Thymus (tissue), 11 donors: ENCODE measurements around the gene SMIM13. TPM values are rescaled to one million over a fixed set of nuclear protein-coding genes. Genes with fewer than 3 reads are reported as not detected.

Experiments used
- DNase-seq, 9 donors: peaks; one replicate each; pipeline ENCODE4 v3.0.0-alpha.2; 2013; ENCODE audit warnings: low spot score in 9 of 9, low read depth in 6 of 9, missing footprints in 1 of 9
- H3K27ac ChIP-seq, 2 donors: one replicate each; pipeline ENCODE4 v1.5.1; 2013; ENCODE audit warnings: control low read depth in 1 of 2, low read depth in 1 of 2, low read length in 1 of 2, mild to moderate bottlenecking in 1 of 2, moderate library complexity in 1 of 2
- H3K27me3 ChIP-seq, 2 donors: one replicate each; pipeline ENCODE4 v1.5.1; 2013; ENCODE audit warnings: low read length in 1 of 2; ENCODE audit not compliant: control insufficient read depth in 2 of 2, insufficient read depth in 1 of 2
- H3K36me3 ChIP-seq, 2 donors: one replicate each; pipeline ENCODE4 v1.5.1; 2013; ENCODE audit warnings: low read length in 1 of 2, mild to moderate bottlenecking in 1 of 2, moderate library complexity in 1 of 2; ENCODE audit not compliant: control insufficient read depth in 2 of 2, insufficient read depth in 2 of 2
- H3K4me1 ChIP-seq, 2 donors: one replicate each; pipeline ENCODE4 v1.5.1; 2013; ENCODE audit warnings: low read length in 2 of 2; ENCODE audit not compliant: control insufficient read depth in 2 of 2, insufficient read depth in 2 of 2
- H3K4me3 ChIP-seq, 2 donors: one replicate each; pipeline ENCODE4 v1.5.1; 2013; ENCODE audit warnings: low read length in 2 of 2, control low read depth in 1 of 2, mild to moderate bottlenecking in 1 of 2
- H3K9me3 ChIP-seq, 2 donors: one replicate each; pipeline ENCODE4 v1.5.1; 2013; ENCODE audit warnings: low read length in 1 of 2, mild to moderate bottlenecking in 1 of 2; ENCODE audit not compliant: control insufficient read depth in 2 of 2, insufficient read depth in 1 of 2
- WGBS: extraction: QIAGEN DNeasy Blood & Tissue Kit; methylation state at CpG from one replicate; pipeline ENCODE4 v1.1.7; 2013; 5-methylcytosine and 5-hydroxymethylcytosine counted together
- polyA plus RNA-seq: library from polyadenylated mRNA; stranded (reverse); fragments of 200-250 nt; gene quantifications from one replicate; pipeline ENCODE4 v1.2.3, GENCODE V29; 2013
- total RNA-seq: library from RNA; stranded (reverse); fragments of 120-200 nt; gene quantifications from one replicate; pipeline ENCODE4 v1.2.4, GENCODE V29; 2013
- donor health status: healthy.

SMIM13 gene
- total and polyA plus RNA-seq, 2 donors: 4.5 to 4.8 TPM

- H3K4me1 ChIP-seq: no peaks in the 10 kb centered on the region
- no peak for DNase-seq
- no peaks in the 10 kb centered on the region for H3K9me3 ChIP-seq
- no peak overlapping the region for H3K4me3 ChIP-seq
- 97% methylated on average over 3 of the region's 3 CpGs for WGBS
- H3K27ac ChIP-seq: no peak overlapping the region
- H3K27me3 ChIP-seq: no peaks in the 10 kb centered on the region
- peaks cover 5 to 10% of the 10 kb centered on the region in 2 donors for H3K36me3 ChIP-seq
Measured at GRCh38 chr6:11140056-11140455, 46.4 kb downstream of the SMIM13 start.

DNA sequence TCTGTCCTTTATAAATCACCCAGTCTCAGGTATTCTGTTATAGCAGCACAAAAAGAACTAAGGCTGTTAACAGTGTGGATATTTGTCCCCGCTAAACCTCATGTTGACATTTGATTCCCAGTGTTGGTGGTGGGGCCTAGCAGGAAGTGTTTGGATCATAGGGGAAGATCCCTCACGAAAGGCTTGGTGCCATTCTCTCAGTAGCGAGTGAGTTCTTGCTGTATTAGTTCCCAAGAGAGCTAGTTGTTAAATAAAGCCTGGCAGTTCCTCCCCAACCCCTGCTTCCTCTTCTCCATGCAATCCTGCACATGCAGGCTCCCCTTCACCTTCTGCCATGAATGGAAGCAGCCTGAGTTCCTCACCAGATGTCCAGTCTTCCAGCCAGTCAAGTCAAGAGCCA is 47.7 kb downstream of the SMIM13 start:
- Histone ChIP-seq H3K9me3 (no peaks in the 10 kb centered on the region), H3K4me3 (no peak overlapping the region), H3K27ac (no peak overlapping the region), H3K4me1 (no peaks in the 10 kb centered on the region), H3K36me3 (no peaks in the 10 kb centered on the region), H3K27me3 (no peaks in the 10 kb centered on the region)
- WGBS: 94% methylated on average over 3 of the region's 3 CpGs
- DNase-seq: no peak

DNA sequence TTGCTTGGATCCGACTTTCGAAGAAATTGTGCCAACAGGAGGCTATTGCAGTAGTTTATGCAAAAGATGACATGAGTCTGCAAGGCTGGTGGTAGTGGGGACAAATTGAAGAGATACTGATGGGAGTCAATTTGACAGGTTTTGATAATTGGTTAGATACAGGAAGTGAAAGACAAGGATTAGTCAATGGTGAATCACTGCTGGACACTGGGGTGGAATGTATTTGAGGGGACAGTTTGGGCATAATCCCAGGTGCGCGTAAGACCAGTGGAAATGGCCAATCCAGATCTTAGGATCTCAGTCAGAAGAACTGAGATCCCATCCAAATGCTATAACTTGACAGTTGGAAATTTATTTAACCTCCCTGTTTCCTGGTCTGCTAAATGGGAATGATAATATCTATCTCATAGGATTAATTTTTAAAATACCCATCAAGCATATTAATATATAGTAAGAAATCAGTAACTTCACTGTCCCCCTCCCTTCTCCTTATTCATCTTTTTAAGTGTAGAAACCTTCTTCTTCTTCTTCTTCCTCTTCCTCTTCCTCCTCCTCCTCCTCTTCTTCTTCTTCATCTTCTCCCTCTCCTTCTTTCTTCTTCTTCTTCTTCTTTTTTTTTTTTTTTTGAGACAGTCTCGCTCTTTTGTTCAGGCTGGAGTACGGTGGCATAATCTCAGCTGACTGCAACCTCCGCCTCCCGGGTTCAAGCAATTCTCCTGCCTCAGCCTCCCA is 48.8 kb downstream of the SMIM13 start:
- Histone ChIP-seq H3K4me1 (no peaks in the 10 kb centered on the region), H3K4me3 (no peak overlapping the region), H3K36me3 (no peaks in the 10 kb centered on the region), H3K27ac (no peak overlapping the region), H3K9me3 (no peaks in the 10 kb centered on the region), H3K27me3 (no peaks in the 10 kb centered on the region)
- 98% methylated on average over 8 of the region's 8 CpGs for WGBS
- DNase-seq: no peak

DNA sequence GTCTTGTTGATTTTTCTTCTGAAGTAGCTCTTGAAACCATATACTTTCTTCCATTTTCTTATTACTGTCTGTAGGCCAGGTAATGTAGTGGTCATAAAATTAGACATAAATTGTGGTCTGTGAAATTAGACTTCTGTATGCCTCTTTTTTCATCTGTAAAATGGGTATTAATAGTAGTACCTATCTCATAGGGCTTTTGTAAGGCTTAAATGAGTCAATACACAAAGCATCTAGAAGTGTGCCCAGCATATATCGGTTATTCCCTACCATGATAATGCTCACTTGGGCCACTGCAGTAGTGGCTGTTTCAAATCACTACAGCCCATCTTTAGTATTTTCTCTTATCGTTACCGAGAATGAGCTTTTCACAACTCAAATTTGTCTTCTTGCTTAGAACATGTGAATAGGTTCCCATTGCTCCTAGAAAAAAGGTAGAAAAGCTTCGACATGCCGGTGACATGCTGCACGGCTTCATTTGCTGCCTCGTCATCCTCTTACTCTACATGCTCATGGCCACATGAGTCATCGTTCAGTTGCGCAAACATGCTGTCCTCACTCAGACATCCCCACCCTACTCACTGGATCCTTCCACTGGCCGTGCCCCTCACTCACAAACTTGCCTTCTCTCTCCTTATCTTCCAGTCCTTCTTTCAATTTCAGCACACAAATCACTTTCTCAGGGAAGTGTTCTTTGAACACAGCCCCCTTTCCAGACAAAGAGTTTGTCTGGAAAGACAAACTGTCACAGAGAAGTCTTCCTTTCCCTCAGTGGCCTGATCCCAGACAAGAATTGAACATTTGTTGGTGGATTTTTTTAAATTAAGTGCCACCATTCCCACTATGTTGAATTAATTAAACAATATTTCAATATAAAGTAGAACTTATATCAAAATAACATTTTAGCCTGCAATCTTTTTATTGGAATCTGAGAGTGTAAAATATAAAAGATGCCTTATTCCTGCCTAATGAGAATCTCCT is 50.0 kb downstream of the SMIM13 start:
- H3K4me3 ChIP-seq: no peak overlapping the region
- no peak for DNase-seq
- WGBS: 96% methylated on average over 10 of the region's 10 CpGs
- H3K27me3 ChIP-seq: no peaks in the 10 kb centered on the region
- H3K9me3 ChIP-seq: no peaks in the 10 kb centered on the region
- no peaks in the 10 kb centered on the region for H3K36me3 ChIP-seq
- no peak overlapping the region for H3K27ac ChIP-seq
- no peaks in the 10 kb centered on the region for H3K4me1 ChIP-seq

GRCh38 chr6:11144393-11144851 is 50.8 kb downstream of the SMIM13 start:
- 36% methylated on average over 6 of the region's 6 CpGs for WGBS

DNA sequence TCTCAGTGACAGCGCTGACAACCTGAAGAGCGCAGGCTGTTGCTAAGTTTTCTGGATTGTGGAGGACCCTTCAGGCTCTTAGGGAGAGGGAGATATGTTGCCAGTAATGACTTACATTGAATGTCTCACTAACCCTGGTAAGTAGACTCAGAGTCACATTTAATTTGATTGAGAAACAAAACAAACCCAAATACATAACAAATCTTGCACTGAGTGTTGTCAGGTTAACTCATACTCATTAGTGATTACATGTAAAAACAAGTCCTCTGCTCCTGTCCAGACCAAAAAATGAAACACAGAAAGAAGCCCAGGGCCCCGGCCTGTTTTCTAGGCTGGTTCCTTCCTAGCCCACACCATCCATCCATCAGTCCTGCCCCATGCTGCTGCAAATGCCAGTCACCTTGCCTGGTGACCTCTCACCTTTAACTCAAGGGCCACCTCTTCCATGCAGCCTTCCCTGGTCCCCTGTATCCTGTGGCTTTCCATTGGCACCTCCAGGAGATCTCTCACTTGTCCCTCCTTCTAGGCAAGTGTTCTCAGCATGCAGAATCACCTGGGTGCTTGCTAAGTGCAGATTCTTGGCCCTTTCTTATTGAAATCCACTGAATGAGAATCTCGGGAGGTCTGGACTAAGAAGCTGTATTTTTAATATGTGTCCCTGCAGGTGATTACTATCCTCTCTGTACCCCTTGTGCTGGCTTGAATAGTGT is 52.6 kb downstream of the SMIM13 start:
- over 99% methylated on average over 4 of the region's 4 CpGs for WGBS
- DNase-seq: no peak
- H3K4me3 ChIP-seq: no peak overlapping the region
- no peak overlapping the region for H3K27ac ChIP-seq
- no peaks in the 10 kb centered on the region for H3K36me3 ChIP-seq
- no peaks in the 10 kb centered on the region for H3K9me3 ChIP-seq
- no peaks in the 10 kb centered on the region for H3K4me1 ChIP-seq
- H3K27me3 ChIP-seq: no peaks in the 10 kb centered on the region

More at GRCh38 chr6:11144393-11144851, 50.8 kb downstream of the SMIM13 start:
- no peaks in the 10 kb centered on the region for H3K4me1 ChIP-seq
- no peaks in the 10 kb centered on the region for H3K9me3 ChIP-seq
- DNase-seq: peak; percentile 36 to 80 (median 63)
- no peak overlapping the region for H3K4me3 ChIP-seq
- H3K27me3 ChIP-seq: no peaks in the 10 kb centered on the region
- no peak overlapping the region for H3K27ac ChIP-seq
- H3K36me3 ChIP-seq: no peaks in the 10 kb centered on the region

- H3K27ac ChIP-seq: no peak overlapping the region
- H3K27me3 ChIP-seq: no peaks in the 10 kb centered on the region
- H3K4me1 ChIP-seq: peaks cover 0 to 4% of the 10 kb centered on the region in 2 donors
- no peak overlapping the region for H3K4me3 ChIP-seq
- DNase-seq: no peak
- WGBS: over 99% methylated on average over 3 of the region's 3 CpGs
- H3K36me3 ChIP-seq: no peaks in the 10 kb centered on the region
- H3K9me3 ChIP-seq: no peaks in the 10 kb centered on the region
Measured at GRCh38 chr6:11149551-11149950, 55.9 kb downstream of the SMIM13 start.

DNA sequence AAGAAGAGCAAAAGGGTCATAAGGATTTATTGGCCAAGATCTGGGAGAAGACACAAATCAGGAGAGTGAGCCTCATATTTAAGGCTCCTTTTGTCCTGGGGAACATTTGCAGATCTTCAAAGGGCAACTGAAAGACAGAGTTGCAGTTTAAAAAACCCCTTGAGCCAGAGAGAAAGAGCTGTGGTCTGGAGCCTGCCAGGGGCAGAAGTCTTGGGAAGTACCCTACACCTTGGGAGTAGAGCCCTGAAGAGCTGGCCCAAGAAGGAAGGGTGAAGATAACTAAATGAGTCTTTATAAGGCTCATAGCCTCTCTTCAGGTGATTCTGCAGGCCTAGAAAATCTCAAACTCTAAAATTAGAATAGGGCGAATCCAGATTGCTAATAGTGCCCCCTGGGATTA is 57.9 kb downstream of the SMIM13 start:
- no peak for DNase-seq
- Histone ChIP-seq H3K27me3 (no peaks in the 10 kb centered on the region), H3K4me3 (no peak overlapping the region), H3K36me3 (no peaks in the 10 kb centered on the region), H3K27ac (no peak overlapping the region), H3K9me3 (no peaks in the 10 kb centered on the region), H3K4me1 (peaks cover 0 to 4% of the 10 kb centered on the region in 2 donors)
- WGBS: 97% methylated on average over 1 of the region's 1 CpG
